ENCODE measurements around the gene CSPG5.

CSPG5 gene, protein sequence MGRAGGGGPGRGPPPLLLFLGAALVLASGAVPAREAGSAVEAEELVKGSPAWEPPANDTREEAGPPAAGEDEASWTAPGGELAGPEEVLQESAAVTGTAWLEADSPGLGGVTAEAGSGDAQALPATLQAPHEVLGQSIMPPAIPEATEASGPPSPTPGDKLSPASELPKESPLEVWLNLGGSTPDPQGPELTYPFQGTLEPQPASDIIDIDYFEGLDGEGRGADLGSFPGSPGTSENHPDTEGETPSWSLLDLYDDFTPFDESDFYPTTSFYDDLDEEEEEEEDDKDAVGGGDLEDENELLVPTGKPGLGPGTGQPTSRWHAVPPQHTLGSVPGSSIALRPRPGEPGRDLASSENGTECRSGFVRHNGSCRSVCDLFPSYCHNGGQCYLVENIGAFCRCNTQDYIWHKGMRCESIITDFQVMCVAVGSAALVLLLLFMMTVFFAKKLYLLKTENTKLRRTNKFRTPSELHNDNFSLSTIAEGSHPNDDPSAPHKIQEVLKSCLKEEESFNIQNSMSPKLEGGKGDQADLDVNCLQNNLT

DNA sequence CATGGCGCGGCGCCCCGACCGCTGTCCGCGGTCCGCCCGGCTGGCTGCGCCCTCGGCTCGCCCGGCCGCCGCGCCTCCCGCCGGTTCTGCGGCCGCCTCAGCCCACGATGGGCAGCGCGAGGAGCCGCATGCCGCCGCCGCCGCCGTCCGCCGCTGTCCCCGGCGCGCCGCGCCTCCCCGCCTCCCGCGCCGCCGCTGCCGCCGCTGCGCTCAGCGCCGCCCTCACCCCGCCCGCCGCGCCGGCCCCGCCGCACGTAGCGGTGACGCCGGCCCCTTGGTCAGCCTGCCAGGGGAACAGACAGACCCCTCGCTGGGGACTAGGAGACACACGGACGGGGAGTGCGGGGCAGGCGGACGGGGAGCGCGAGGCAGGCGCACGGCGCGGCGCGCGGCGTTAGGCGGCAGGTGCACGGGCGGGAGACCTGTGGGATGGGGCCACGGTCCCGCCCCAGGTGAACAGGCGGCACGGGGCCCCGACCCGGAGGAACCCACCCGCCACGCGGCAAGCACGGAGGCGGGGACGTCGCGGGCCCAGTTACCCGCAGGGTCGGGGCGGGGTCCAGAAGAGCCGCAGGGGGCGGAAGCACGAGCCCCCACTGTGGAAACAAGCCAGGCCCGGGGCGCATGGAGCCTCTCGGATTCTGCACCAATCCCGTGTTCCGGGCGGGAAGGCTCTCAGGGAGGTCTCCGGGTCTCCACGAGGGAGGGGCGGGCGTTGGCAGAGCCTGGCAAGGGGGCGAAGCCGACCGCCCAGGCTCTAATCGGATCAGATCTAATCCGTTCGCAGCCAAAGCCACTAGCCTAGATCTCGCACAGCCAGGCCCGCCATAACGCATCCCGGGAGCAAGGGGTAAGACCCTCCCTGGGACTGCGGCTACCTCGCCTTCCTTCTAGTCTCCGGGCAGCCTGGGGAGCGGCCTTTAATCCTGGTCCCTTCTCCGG is at the start of gene CSPG5:
Gene CSPG5 (minus strand): TSS at position 175 of the 942 bp plus-strand sequence. CDS start 172 bp downstream, at position 3.
- DNase-seq (ENCODE audit: low read depth in 2 of 2) = no peak

DNA sequence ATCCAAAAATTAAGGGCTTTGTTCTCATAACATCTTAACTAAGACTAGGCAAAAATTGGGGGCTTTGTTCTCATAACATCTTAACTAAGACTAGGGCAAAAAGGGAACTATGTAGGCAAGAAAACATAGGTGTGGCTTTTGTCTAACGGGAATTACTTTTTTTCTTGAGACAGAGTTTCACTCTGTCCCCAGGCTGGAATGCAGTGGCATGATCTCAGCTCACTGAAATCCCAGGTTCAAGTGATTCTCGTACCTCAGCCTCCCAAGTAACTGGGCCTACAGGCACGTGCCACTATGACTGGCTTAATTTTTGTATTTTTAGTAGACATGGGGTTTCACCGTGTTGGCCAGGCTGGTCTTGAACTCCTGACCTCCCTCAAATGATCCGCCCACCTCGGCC is 49.8 kb upstream of the CSPG5 start:
- DNase-seq (ENCODE audit: low read depth in 2 of 2) = no peak

DNA sequence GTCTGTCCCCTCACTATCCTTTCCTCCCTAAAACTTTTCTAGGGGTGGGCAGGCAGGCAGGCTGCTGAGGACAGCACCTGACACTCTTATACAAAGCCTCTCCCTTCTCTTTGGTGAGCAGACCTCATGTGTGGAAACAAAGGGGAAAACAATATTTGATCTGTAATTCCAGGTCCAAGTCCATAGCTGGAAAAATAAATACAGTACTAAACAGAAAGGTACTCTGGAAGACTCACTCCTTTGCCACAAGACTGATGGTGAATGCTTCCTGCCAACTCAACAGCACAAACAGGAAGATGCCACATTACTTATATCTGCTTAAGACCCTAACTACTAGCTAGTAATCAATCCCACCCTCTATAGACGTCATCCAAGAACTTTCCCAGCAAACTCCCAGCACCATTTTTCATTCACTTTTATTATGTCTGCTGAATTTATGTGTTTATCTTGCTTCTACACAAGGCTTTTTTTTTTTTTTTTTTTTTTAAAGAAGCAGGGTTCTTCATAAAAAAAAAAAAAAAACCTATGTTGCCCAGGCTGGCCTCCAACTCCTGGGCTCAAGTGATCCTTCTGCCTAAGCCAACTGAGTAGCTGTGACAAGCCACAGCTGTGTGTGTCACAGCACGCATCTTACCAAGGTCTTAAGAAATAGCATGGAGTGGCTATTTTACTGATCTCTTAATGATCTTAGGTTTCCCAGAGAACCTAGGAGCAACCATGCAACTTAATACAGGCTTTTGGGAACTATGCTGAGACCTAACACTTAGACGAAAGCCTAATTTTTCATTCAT is 44.2 kb upstream of the CSPG5 start:
- no peak for DNase-seq (ENCODE audit: low read depth in 2 of 2)

DNA sequence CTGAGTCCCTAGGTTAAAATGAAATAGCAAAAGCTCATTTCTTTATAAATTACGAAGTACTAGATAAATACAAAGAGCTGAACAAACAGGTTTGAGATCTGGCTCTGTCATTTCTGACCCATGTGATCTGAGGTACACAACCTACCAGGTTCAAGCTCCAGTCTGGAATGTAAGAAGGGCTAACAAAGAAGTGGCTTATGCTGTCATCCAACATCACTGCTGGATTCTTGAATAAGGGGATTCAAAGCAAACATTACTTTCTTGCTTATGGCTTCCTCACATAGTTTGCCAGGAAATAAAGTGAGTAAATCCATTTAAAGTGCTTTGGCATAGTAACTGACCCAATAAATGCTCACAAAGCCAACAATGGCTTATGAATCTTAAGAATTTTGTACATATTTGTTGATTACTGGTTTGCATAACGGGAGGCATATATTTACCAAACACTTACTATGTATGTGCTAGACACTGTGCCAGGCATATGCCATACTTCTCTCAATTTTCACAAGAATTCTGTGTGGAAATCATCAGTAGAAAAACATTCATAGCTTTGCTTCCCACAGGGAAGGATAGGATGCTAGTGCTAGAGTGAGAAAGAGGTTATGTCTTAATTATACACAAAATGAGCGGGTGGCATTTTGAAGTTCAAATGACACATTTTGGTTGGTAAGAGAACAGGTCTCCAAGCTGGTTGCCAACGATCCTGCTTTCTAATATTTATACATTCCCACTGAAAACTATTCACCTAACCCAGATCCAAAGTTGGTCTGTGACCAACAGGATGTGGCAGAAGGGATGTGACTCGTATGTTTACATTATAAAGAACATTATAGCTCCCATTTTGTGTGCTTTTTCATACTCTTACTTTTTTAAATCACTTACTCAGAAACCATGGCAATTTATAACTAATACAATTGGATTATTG is 38.7 kb upstream of the CSPG5 start:
- DNase-seq (ENCODE audit: low read depth in 2 of 2) = no peak

DNA sequence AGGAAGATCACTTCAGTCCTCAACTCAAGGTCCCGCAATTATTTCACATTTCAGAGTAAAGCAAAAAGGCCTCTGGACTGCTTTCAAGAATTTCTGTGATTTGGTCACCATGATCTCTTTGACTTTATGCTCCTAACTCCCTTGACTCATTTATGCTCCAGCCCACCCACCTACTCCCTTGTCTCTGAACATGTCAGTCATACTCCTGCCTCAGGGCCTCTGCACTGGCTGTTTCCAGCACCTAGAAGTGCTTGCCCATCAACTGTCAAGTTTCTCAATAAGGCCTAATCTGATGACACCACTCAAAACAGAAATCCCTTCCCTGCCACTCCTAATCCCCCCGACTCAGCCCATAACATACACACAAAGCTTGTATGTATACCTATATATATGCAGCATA is 36.1 kb upstream of the CSPG5 start:
- DNase-seq (ENCODE audit: low read depth in 2 of 2) = no peak

DNA sequence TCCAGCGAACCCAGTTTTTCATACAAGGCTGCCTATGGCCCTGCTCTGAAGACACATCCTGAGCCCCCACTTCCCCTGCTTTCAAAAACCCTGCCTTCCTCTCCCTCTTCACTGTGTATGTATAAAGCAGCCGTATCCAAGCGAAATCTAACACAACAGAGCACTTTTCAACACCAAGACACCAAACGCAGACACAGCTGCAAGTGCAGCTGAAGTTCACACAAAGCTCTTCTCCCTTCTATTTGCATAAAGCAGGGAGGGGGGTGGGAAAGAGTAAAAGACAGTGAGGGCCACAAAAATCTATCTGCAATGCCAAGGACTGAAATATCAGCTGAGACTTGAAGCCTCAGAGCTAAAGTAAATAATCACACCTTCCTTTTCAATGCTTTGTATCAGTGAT is 35.1 kb upstream of the CSPG5 start:
- DNase-seq (ENCODE audit: low read depth in 2 of 2) = no peak

DNA sequence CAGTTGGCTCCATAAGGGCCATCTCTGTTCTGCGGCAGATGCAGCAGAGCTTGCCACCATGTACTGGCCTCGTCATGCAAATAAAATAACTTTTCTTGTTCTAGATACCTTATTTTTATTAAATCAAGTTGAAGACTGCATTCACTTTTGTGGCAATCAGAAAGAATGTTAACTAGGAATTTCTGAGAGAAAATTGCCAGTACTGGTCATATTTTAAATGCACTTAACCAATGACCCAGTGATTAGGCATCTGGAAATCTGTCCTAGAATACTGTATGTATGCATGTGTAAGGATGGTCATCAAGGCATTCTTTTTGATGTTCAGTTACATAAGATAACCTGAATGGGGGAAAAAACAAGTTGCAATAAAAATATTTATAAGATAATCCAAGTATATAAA is 34.2 kb upstream of the CSPG5 start:
- DNase-seq (ENCODE audit: low read depth in 2 of 2) = no peak

DNA sequence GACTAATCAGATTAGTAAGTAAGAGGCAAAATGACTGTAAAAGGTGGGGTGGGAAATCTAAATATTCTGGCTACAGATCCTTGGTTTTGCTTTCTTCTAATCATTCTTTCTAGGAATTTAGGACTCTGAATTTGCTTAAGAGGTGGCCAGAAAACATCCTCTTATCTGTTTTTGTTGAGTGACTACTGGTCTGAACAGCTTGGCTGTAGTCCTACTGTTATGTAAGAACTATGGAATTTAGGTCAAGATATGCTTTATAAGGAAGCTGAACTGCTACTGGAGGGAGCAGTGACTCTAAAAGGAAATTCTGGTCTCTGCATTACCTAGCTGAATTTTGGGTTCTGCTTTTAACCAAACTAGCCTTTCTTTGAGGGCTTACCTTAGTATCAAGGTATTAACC is 33.5 kb upstream of the CSPG5 start:
- no peak for DNase-seq (ENCODE audit: low read depth in 2 of 2)

DNA sequence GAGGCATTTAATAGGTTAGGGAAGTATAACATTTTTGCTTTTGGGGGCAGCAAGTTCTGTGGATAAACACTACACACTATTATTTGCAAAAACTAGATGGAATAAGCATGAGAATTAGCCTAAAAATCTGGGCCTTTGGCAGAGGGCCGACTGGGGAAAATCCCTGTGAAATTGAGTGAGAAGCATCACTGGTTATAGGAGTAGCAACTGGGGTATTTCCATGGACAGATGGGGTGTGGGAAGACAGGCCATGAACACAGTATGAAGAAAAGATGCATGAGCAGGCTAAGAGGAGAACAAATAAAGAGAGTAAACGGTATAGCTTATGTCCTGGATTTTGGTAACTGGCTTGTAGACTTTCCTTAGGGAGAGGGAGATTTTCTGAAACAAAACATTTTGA is 32.9 kb upstream of the CSPG5 start:
- DNase-seq (ENCODE audit: low read depth in 2 of 2) = no peak

DNA sequence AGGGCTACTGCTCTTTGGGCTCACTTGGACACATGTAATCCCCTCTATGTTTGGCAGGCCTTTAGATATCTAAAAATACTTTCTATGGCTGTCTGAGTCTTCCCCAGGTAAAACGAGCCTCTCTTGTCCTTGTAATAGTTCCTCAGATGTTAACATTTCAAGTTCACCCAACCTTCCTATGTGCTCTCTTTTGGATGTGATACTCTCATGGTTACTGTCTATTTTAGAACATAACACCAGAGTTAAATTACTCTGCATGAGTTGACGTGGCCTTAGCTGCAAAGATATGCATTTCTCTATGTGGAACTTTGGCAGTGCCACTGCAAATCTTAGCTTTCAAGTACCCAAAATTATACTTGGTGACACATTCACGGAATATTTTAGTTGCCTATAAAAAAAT is 31.9 kb upstream of the CSPG5 start:
- no peak for DNase-seq (ENCODE audit: low read depth in 2 of 2)

DNA sequence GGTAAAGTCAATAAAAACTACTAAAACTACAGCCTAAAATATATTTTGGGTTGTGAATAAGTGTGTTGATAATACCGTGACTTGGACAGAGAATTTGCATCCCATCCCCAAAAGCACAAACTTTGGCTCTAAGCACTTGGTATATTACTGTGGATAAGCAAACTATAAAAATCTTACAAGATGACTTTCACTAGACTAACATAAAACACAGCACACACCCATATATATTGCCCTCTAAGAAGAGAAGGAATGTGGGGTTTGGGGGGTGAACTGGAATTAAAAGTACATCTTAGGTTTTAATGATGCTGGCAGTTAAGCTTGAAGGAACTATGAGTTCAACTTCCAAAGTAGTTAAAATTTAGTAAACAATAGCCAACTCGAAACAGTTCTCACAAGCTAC is 28.7 kb upstream of the CSPG5 start:
- DNase-seq (ENCODE audit: low read depth in 2 of 2) = no peak

DNA sequence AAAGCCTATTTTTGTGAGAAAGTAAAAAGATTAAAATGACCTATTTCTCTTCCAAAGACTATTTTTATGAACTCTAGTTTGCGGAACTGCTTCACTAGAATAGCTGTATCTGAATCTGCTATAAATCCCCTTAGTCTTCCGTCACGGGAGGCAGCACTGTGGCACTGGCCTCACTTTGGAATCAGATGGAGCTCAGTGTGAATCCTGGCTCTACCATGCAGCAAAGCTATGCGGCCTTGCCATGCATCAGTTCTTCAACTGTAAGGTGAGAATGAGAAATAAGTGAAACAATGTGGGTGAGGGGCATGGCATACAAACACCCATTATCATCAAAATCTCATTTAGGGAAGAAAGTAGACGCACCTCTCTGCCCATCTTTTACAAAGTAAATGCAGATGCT is 27.5 kb upstream of the CSPG5 start:
- DNase-seq (ENCODE audit: low read depth in 2 of 2) = no peak

DNA sequence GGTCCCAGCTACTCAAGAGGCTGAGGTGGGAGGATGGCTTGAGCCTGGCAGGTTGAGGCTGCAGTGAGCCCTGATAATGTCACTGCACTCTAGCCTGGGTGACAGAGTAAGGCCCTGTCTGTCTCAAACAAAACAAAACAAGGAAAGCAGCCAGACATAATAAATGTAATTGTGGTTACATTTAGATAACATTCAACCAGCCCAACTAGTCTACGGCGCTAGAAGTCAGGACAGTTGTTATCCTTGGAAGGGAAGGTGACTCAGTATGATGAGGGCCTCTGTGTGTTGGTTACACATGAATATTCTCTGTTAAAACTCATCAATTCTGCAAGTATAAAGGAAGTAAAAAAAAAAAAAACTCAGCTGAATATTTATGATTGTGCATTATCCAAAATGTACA is 27.0 kb upstream of the CSPG5 start:
- DNase-seq (ENCODE audit: low read depth in 2 of 2) = no peak

DNA sequence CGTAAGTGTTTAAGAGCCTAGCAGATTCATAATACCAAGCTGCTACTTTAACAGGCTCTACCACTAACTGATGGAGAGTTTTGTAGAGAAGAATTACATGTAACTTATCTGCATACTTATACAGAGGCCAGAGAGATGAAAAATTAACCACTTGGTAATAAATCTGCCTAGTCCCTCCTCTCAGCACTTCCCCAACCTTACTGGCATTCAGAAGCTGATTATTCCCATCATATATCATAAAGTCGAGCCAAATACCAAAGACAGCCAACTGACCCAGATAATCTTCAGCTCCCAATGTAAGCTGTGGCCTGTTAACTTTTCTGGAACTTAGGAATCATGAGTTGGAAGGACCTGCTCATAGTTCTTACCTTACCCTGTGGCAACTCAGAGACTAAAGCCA is 25.5 kb upstream of the CSPG5 start:
- no peak for DNase-seq (ENCODE audit: low read depth in 2 of 2)

DNA sequence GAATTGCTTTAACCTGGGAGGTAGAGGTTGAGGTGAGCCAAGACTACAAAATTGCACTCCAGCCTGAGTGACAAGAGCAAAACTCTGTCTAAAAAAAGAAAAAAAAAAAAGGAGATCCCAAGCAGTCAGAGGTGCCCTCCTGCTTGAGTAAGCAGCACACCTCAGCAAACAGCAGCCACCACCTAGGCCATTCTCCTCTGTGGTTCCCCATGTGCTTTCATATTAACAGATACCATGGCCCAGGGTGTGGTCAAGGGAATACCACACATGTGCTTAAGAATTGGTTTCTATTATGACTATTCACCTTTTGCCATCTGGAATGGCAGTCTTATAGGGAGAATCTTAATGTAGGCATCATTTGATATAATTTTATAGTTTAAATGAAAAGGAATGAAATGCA is 24.7 kb upstream of the CSPG5 start:
- DNase-seq (ENCODE audit: low read depth in 2 of 2) = no peak

DNA sequence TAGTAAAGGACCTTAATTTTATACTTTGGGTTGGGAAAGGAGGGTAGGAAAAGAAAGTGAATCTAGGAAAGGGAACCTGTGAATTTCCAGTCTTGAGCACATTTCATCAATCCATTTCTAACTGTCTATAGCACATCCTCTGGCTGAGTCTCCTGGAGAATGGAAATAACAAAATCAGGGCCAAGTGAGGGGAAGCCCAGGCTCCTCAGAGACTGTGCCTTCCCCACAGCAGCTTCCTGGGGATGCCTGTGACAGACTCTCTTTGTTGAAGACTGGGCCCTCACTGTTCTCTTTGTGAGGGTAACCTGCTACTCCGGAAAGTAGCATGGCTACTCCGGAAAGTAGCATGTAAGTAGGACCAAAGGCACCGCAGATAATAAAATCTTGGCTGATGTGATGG is 22.6 kb upstream of the CSPG5 start:
- no peak for DNase-seq (ENCODE audit: low read depth in 2 of 2)

DNA sequence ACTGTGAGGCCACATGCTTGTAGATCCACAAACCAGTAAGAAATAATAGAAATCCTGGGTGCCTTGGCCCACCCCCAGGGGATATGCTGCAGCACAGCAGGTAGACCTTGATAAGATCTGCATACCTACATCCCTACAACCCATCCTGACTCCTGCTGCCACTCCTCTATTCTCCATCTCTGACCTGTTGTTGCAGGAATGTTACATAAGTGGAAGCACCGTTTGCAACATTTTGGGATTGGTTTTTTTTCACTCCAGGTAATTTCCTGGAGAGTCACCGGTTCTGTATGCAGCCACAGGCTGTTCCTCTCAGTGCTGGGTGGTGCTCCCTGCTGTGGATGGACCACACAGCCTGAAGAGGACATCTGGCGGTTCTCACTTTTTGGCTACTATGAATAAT is 16.1 kb upstream of the CSPG5 start:
- no peak for DNase-seq (ENCODE audit: low read depth in 2 of 2)

DNA sequence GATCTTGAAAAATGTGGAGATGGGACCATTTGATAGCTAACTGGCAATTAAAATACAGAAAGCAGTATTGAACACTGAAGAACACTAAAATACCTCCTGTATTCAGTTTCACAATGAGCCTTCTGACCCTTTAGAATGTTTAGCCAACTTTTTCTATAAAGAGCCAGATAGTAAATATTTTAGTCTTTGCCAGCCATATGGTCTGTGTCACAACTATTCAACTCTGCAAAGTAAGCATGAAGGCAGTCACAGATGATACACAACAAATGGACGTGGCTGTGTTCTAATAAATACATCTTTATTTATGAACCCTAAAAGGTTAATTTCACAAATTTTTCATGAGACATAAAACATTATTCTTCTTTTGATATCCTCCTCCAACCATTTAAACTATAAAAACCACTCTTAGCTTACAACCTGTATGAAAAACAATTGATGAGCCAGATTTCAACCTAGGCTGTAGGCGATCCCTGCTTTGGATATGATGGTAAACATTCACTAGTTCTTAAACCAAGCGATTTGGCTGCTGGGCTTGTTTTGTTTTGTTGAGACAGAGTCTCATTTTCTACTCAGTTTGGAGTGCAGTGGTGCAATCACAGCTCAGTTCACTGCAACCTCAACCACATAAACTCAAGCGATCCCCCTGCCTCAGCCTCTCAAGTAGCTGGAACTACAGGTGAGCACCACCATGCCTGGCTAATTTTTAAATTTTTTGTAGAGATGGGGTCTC is 13.6 kb upstream of the CSPG5 start:
- DNase-seq (ENCODE audit: low read depth in 2 of 2) = no peak

DNA sequence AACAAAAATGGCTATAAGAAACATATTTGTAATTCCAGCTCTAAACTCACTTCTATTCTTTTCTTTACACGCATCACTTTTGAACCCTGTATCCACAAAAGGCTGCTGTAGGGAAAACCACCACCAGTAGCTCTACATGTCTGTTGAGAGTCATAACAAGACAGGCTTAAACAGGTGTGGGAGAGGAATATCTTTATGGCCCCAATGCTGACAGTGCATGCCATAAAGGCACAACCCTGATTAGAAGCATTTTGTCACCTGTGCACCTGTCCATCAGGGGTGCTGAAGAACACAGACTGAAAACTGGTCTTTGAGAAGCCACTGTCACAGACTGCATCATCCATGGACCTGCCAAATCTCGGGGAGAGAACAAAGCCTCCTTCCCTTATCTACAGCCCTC is 11.6 kb upstream of the CSPG5 start:
- no peak for DNase-seq (ENCODE audit: low read depth in 2 of 2)

DNA sequence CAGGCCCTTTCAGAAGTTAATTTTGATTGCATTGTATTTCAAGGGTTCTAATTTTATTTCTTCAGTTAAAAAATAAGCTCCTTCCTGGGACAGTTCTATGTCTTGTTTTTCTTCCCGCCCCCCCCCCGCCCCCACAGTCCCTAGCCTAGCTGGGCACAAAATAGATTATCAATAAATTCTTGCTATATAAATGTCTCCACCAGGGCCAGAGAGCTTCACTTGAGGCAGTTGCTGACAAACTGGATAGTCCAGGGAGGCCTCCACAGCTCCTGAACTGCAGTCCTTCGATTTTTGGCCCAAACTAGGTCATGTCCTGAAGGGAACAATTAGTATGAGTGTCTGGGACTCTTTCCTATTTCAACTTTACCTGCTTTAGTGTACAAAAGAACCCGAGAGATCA is 9.9 kb upstream of the CSPG5 start:
- DNase-seq (ENCODE audit: low read depth in 2 of 2) = no peak
